8988T (cell line): ENCODE data around the gene CLDND2.

Source experiments
- DNase-seq: peaks from one replicate; pipeline ENCODE4 v3.0.0; 2011

CLDND2 gene

DNA sequence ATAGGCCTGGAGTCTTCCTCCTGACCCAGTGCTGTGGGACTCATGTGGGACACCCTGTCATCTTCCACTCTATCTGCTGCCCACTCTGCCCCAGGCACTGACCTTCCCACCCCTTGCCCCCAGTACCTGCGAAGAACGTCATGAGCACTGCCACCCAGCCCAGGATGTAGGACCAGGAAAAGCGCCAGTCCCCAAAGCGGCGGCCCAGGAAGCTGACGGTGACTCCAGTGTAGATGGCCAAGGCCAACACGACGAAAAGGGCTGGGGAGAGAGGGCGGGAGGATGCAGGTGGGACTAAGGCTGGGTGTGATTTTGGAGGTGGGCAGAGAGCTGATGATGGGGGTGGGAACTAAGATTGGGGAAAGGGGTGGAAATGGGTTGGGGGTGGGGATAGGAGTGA lies 11.6 kb upstream of the CLDND2 start:
- no peak for DNase-seq

DNA sequence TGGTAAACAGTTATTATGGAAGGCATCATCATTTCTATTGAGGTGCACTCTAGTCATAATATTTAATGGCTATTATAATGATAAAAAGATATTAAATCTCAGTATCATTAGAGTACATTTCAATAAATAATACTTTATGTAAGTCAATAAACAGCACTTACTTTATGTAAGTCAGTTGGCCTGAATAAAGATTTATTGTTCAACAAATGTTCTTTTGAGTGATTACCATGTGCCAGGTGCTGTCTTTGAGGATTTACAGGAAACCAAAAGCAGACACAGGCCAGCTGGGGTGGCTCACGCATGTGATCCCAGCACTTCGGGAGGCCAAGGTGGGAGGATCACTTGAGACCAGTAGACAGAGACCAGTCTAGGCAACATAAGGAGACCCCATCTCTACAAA lies 8.6 kb upstream of the CLDND2 start:
- no peak for DNase-seq

DNA sequence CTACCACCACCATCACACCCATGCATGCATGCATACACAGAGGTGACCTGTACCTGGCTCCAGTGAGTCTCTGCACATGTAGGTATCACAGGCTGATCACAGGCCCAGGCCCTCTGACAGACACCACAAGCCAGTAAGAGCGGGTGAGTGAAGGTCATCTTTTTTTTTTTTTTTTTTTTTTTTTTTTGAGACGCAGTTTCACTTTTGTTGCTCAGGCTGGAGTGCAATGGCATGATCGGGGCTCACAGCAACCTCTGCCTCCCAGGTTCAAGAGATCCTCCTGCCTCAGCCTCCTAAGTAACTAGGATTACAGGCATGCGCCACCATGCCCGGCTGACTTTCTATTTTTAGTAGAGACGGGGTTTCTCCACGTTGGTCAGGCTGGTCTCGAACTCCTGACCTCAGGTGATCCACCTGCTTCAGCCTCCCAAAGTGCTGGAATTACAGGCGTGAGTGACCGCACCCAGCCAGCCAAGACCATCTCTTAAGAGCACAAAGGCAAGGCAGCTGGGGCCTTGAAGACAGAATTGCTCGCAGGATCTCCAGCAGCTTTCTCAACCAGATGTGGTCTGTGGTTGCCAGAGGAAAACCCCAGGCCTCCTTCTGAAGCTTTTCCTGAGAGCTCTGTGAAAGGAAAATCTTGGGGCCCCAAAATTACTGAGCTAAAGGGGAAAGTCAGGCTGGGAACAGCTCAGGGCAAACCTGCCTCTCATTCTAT lies 6.9 kb upstream of the CLDND2 start:
- DNase-seq = no peak

DNA sequence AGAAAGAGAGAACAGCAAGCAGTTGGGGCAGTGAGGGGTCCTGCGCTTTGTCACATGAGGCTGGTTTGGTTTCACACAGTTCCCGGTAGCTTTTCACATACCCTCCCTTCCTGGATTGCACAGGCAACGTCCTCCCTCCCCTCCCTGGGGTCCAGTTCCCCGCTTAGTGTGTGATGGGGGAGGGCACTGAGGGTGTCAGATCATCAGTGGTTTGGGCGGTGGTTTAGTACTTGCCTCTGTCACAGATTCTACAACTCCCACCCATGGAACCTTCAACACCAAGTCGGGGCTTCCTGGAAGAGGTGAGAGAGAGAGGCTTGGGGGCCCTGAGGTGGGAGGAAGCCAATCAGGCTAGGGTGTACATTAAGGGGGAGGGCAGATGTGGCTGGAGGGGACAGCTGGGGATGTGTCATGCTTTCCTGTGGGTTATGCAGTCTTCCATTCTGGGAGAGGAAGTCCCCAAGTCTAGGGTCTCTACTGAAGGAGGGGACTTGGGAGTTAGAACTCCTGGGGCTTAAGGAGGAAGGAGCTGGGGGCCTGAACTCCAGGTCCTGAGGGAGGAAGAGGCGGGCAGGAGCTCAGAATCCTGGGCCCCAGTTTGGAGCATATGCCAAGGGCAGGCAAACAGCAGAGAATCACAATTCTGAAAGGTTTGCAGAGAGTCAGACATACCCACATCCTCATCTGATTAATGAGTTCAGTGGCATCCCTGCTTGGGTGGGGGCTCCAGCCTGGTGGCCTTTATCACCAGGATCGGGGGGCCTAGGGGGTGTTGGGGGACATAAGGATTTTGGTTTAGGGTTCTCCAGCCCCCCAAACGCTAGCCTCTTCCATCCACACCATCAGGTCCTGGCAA lies 4.1 kb upstream of the CLDND2 start, which contains the start of gene NKG7:
Gene NKG7, minus strand, starts transcription at position 6 of the 856 bp plus-strand sequence. CDS start 119 bp downstream, outside the sequence.
- DNase-seq = no peak

DNA sequence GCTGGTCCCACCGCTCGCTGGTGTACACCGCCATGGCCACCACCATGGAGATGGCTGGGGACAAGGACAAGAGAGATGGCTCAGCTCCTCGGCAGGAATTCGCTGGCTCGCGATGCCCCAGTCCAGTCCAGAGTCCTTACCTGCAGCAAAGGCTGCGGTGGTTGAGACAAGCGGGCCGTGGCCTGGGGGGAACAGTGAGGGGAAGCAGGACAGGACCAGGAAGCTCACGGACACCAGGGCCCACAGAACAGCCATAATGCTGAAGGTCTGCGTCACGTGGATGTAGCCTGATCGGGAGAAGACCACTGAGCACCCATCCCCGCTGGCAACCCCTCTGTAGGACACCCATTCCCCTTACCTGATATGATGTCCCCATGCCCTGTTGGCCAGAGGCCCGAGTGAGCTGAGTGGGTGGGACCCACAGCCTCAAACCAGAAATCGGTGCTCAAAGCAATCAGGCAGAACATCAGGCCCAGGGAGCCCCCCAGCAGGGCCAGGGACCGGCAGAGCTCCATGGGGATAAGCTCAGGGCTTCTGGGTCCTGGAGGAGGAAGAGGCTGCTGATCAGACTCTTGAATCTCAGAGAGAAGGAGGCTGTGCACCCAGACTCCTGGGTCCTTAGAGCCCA lies 3.3 kb upstream of the CLDND2 start:
- no peak for DNase-seq

DNA sequence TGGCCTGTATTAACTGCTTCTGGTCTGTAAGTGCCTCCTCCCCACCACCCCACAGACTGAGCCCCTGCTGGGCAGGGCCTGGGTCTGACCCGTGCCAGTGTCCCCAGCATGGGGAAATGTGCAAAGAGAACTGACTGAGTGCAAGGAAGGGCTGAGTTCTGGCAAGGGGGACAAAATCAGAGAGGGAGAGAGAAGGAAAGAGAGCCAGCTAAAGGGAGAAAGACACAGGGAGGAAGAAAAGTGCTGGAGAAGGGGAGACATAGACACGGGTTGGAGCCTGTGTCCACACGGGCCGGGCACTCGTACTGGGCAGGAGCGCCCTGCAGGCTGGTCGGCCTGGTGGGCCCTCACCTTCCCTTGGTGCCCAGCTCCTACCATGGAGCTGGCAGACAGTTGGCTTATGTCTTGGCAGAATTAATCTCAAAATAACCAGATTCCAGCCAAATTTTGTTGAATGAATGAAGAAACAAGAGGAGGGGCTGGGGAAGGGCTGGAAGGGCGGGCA lies 2.4 kb upstream of the CLDND2 start:
- no peak for DNase-seq

DNA sequence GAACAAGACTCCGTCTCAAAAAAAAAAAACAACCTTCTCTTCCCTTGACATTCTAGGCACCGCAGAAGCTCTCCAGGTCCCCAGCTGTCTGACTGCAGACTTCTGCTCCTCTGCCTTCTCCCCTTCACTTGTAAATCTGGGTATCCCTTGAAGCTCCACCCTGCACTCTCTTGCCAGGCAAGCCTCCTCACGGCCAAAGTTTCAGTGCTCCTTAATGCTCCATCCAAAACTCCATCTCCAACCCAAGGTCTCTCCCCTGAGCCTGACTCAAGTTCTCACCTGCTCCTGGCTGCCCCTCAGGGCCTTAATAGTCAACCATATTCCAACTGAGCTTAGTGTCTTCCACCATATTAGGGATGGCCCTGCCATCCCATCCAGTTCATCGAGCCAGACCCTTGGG lies 1.4 kb upstream of the CLDND2 start:
- no peak for DNase-seq

DNA sequence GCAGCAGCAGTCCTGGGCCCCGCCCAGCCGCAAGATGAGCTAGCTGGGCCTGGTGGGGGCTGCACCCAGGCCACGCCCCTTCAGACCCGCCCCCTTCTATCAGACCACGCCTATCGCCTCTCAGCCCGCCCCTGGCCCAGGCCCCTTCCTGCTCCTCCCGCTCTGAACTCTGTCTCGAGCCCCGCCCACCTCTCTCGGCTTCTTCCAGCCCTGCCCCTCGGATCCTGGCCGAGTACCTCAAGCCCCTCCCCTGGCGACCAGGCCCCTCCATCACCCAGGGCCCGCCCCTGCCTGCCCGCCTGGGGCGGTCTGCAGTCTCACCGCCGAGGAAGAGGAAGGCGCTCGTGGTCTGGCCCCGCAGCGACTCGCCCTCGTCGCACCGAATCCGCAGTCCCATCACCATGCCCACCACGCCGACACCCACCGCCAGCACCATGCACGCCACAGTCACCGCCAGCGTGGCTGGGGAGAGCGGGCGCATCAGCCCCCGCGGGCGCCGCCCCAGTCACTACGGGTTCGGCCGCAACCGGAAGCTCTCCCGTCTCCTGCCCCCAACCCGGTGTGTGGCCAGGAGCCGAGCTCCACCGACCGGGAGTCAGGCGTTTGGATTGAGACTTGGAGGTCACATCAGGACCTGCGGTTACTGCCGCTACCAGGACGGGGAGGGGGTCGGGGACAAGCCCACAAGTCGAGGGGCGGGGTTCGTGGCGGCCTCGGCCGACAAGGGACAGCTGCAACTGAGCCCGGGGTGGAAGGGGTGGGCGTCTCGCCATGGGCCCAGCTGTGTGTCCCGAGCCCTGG lies 1.0 kb downstream of the CLDND2 start:
- peak; percentile 79 for DNase-seq

DNA sequence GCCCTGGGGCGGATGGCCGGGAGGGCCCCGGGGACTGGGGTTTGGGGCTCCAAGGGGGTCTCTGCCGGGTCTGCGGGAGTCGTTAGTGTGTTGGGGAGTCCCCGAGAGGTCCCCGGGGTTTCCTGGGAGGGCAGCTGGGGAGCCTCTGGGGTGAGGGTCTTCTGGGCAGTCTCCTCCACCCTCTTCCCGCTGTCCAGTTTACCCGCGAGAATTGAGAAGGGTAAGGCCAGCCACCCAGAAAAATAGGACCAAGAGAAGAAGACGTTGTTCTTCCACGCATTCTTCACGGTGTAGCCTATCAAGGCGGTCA lies 1.6 kb downstream of the CLDND2 start:
- no peak for DNase-seq

DNA sequence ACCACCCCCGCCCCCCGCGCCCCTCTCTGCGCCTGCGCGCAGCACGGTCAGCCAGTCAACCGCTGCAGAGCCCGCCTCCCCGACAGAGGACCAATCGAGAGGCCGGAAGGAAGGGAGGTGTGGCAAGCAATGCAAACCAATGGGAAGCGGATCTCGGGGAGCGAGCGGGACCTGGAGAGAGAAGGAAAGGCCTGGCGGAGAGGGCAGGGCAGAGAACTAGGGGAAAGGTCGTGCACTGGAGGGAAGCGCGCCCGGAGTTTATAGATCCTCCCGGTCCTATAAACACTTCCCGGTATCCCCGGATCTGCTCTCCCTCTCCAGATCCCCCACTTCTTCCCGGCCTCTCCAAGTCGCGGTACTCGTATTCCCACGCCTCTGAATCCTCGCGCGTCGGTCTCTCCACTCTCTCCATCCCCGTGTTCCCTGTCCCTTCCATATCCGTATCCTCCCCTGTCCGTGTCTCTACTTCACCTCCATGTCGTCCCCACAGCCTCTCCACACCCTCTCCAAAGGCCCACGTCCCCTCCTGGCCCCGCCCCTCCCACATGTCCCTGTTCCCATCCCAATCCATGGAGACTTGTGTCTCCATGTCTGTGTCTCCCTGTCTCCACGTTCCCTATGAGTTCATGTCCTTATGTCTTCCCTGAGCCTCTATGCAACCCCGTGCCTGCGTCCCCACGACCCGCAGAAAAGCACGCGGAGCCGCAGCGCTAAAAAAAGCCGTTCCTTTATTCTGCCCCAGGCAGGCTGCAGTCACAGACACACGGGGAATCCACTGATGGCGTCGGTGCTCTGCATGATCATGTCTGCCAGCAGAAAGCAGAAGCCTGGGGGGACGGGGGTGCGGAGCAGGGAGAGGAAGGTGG lies 2.2 kb downstream of the CLDND2 start:
- peak; percentile 73 for DNase-seq

DNA sequence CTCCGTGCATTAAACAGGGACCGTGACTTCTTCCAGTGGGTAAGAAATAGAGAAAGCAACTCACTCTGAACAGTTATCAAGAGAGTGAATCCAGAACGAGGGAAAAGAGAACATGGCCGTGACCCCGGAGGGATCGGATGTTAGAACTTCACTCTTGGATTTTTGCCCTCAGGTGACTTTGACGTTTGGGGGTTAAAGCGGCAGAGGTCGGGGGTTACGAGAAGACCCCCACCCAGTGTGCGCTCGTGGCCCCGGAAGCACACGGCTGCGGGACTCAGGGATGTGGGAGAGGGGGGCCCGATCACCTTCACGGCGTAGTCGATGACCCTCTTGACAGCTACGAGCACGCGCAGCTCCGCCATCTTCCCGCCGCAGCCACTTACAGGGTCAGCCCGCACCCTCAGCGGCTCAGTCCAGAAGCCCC lies 2.8 kb downstream of the CLDND2 start, which contains the start of gene ETFB:
Gene ETFB, minus strand, starts transcription at position 424 of the 424 bp plus-strand sequence. Its CDS starts 62 bp downstream, at position 362.
- DNase-seq = no peak

DNA sequence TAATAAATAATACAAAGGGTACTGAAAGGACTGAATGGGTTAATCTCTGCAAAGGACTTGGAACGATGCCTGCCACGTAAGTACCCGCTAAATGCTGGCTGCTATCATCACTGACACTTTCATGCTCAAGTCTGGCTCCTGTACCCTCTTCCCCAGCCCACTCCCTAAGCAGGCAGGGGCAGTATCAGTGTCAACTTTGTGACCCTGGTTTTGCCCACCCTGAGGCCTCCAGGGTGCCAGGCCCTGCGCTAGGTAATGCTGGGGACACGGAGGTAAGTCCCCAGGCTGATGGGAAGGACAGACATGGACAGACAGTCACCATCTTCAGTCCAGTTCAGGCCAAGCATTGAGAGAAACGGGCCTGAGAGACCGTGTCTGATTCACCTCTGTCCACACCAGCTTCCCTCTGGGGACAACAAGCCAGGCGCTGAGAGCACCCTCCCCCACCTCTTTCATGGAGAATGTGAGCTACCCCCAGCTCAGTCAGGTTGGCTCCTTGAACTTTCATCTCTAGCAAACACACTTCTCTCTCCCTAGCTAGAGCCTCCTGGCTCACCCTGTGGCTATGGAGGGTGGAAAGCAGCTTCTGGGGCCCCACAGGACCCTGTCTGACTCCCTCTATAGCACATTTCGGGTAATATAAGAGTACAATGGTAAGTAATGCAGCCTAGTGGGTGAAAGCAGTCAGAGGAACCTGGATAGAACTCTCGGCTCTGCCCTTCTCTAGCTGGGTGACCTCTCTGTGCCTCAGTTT lies 3.4 kb downstream of the CLDND2 start:
- DNase-seq = no peak

DNA sequence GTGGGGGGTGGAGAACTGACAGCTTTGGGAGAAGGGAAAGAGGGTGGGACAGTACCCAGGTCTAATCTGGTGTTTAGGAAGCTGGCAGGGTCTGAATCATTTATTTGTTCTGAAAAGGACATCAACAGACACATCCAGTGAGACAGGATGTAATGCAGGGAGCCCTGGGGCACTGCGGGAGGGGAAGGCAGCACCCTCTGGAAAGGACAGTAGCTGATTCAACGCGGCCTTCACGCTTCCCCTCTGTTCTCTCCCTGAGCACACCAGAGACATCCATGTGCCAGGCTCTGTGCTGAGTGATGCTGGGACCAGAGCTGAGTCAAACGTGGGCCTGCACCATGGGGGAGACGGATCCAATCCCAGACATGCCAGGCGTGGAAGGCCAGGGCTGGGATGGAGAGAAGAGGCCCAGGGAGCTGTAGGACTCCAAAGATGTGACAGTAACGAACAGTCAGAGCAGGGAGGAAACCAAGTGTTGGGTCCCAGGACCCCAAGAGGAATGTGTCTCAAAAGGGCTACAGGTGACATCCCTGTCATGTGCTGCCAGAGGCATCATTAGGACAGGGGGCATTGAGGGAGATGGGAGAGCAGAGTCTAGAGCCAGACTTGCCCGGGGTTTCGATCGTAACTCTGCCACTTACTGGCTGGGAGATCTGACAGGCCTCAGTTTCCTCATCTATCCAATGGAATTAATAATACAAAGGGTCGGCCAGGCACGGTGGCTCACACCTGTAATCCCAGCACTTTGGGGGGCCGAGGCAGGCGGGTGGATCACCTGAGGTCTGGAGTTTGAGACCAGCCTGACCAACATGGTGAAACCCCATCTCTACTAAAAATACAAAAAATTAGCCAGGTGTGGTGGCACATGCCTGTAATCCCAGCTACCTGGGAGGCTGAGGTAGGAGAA lies 4.3 kb downstream of the CLDND2 start:
- no peak for DNase-seq

DNA sequence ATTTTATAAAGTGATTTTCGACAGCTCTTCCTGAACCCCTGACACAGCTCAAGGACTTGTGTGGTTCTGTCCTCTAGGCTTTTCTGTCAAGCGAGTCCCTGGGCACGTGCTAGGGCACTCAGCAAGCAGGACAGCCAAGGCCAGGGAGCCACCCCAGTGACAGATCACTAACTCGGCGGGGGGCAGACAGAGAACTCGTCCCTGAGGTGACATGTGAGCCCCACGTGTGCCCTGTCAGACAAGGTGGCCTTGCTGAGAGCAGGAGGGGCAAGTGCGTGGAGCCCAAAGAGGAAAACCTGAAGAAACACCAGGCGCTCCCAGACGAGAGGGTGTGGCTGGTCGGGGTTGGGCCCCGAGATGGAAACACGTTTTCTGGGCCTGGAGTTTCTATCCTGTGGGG lies 7.6 kb downstream of the CLDND2 start:
- DNase-seq = no peak

DNA sequence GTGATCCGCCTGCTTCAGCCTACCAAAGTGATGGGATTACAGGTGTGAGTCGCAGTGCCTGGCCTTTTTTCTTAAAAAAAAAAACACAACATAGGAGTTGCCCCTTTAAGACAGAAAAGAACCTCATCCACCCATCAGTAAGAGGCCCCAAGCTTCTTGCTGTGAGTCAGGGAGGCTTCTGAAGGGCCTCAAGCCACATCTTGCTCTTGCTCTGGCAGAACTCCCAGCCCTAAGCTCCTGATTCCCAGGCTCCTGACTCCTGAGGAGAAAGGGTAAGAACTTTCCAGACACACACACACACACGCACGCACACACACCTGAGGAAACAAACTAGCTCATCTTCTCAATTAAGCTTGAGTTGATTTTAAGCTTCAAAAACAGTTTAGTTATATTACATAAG lies 9.5 kb downstream of the CLDND2 start:
- DNase-seq = no peak

DNA sequence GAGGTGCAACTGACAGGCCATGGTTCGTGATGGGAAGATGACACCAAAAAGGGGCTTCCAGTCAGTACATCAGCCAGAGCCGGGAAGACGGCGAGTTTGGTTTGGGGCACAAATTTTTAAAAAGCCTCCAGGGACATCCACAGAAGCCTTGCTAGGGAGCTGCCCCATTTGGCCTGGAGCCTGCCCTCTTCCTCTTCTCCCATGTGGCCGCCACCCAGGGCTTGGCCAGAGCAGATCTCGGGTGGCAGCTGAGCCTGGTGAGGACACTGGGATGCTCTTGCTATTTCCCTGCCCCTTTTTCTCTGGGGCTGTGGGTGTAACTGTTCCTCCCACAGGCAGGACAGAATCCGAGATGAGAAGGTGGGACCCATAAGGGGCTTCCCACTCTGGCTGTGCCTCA lies 10.9 kb downstream of the CLDND2 start:
- DNase-seq = no peak

DNA sequence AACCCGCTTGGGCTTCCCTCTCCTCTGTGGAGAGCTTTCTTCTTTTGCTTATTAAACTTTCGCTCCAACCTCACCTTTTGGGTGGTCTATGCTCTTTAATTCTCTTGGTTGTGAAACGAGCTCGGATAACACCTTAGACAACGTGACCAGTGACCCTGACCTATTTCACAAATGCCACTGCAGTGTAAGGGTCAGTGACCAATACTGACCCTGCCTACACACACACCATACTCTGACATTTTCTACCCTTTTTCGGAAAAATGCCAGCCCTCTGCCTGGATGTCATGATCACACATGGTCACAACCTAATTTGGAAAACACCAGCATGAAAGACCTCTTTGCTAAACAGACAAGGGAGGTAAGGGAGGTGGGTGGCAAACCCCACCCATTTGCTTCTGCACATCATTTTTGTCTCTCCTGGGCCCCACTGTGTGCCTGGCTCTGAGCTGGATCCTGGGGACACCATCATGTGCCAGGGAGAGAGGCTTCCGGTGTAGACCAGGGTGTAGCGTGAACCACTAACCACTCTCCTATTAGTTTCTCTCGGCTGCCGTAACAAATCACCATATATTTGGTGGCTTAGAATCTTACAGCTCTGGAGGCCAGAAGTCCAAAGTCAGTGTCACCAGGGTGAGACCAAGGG lies 12.5 kb downstream of the CLDND2 start:
- DNase-seq = no peak

DNA sequence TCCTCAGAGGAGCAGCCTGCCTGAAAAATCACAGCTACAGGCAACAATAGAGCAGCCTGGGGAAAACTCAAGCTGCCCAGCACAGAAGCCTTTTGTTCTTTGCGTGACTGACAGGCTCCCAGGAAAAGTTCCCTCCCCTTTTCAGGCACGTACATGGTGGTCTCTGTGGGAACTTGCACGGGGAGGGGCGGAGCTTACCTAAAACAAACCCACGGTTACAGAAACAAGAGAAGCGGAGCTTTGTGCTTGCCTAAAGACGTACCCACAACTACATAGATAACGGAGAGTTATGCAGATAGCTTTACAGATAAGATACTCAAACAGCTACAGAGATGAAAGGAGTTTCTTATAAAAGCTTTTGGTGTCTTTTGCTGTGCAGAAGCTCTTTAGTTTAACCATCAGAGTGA lies 14.1 kb downstream of the CLDND2 start:
- DNase-seq = no peak

DNA sequence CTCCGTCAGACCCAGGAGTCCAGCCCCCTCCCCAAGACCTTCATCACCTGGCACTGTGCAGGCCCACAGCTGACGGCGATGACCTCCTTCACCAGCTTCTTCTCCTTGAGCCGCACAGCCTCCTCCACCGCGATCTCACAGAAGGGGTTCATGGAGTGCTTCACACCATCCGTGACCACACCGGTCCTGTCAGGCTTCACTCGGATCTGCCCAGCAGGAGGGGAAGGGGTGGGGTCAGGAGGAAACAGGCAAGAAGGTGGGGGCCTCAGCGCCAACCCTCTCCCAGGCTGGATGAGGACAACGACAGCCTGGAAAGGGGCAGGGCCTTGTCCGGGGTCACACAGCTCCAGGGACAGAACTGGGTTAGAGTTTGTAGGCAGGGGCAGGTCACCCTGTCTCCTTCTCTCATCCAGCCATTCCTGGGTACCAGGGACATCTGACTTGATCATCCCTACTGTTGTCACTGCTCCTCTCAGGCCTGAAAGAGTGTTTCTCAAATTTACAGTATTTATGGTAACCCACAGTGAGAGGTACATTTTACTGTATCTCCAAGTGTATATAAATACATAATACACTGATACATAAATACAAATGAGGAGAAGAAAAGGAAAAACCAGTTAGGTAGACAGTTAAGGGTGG lies 14.6 kb downstream of the CLDND2 start:
- DNase-seq = no peak
